WTC11 (cell line): ENCODE measurements around the gene PHF21B.

ENCODE experiments used
- CTCF ChIP-seq: fragments of 200-600 bp; IDR thresholded peaks from 2 replicates; pipeline ENCODE4 v1.8.0; 2022; ENCODE audit warnings: antibody characterized with exemption
- GTF2I ChIP-seq: fragments of 250-450 bp; sonication (Bioruptor Pico); conservative IDR thresholded peaks from 2 replicates; pipeline ENCODE4 v1.4.0; 2021; ENCODE audit warnings: mild to moderate bottlenecking
- IRF1 ChIP-seq: sonication (generic); formaldehyde crosslinking; IDR thresholded peaks from 2 replicates; pipeline ENCODE4 v1.8.0; 2023; ENCODE audit warnings: missing genetic modification reagents
- TF ChIP-seq, protein P1 (sequence below): sonication (generic); formaldehyde crosslinking; IDR thresholded peaks from 2 replicates; pipeline ENCODE4 v1.8.0; 2022; ENCODE audit warnings: mild to moderate bottlenecking, missing genetic modification reagents

DNA sequence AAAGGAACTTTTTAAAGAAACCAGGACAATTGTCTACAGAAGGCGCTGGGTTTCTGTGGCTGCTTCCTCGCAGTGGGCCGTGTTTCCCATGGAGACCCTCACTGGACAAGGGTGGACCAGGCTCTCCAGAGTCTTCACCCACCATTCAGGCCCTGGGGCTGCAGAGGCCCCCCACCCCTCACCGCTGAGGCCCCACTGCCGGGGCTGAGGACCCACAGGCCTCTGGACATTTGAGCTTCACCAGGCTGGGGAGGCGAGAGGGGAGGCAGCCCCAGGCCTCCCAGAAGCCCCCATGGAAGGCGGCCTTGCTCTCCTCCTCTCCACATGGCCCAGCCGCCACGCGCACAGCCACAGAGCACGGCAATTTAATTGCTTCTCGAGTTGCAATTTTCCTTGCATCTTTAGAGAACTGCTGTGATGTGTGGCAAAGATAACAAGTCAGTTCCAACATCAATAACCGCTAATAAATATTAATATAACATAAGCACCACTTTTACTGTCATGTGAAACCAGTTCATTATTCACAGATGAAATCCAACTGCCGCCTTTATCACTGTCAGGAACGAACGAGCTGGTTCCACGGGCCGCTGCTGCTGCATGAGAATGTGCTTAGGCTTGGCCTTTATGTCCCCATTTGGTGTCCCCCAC lies 81.0 kb downstream of the PHF21B start:
- TF ChIP-seq CTCF (no peak), IRF1 (CRISPR knock-in tag) (no peak), GTF2I (CRISPR knock-in tag) (no peak)
- TF ChIP-seq, protein P1, sequence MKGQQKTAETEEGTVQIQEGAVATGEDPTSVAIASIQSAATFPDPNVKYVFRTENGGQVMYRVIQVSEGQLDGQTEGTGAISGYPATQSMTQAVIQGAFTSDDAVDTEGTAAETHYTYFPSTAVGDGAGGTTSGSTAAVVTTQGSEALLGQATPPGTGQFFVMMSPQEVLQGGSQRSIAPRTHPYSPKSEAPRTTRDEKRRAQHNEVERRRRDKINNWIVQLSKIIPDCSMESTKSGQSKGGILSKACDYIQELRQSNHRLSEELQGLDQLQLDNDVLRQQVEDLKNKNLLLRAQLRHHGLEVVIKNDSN (CRISPR knock-in tag), result no peak
